GM12875 (cell line): ENCODE data around the gene TSGA10.
A peak's percentile ranks its signal among the peaks of the same experiment; 100 is the strongest.
"Not testable (repeated sequence)": the region's sequence is repeated elsewhere in the genome, so short reads cannot be mapped to it uniquely, and the experiment has no call there.

Experiments
- H3K4me3 ChIP-seq: one replicate; pipeline ENCODE4 v1.5.1; 2011; ENCODE audit warnings: low read depth, low read length, control low read depth
- CTCF ChIP-seq: IDR thresholded peaks from 2 replicates; pipeline ENCODE4 v1.5.1; 2011; ENCODE audit warnings: low read depth, mild to moderate bottlenecking, control low read depth, inconsistent platforms, low read length, moderate library complexity, borderline replicate concordance; ENCODE audit not compliant: insufficient read depth

TSGA10 gene, protein sequence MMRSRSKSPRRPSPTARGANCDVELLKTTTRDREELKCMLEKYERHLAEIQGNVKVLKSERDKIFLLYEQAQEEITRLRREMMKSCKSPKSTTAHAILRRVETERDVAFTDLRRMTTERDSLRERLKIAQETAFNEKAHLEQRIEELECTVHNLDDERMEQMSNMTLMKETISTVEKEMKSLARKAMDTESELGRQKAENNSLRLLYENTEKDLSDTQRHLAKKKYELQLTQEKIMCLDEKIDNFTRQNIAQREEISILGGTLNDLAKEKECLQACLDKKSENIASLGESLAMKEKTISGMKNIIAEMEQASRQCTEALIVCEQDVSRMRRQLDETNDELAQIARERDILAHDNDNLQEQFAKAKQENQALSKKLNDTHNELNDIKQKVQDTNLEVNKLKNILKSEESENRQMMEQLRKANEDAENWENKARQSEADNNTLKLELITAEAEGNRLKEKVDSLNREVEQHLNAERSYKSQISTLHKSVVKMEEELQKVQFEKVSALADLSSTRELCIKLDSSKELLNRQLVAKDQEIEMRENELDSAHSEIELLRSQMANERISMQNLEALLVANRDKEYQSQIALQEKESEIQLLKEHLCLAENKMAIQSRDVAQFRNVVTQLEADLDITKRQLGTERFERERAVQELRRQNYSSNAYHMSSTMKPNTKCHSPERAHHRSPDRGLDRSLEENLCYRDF

DNA sequence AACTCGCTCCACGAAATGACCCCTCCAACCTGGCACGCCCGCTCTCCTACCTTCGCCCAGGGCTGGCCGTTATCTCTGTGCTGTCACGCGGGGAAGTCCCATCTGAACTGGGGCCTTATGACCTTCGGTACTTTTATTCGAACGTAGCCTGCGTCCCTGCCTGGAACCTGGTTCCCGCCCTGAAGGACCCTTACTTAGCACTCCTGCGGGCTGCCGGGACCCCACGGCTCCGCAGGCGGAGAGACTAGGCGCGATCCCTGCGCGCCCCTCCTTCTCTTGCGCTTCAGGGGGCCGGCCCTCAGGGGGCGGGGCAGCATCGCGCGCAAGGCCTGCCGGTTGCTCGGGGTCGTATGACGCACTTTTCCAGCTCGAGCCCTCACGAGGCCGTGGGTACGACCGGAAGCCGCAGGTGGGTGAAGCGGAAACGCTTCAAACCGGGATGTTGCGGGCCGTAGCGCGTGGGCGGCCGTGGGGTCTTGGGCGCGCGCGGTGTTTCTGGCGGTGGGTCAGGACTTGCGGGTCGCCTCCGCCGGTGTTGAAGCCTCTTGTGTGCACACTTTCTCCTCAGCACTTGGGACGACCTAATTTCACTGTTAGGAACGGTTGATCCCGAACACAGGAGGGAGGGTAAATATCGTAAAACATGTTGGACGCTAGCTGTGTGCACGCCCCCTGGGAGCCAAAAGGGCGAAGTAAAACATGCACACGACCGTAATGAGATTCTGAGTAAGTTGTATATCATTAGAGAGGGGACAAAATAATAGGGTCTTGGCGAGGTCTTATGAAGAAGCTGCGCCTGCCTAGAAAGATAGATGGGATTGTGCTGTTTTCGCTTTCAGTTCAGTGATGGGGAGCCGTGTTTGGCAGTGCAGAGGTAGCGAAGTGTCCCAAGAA, at the start of gene TSGA10, which contains the start of gene LIPT1:
Gene TSGA10, minus strand, starts transcription at position 300 of the 894 bp plus-strand sequence. CDS start 45,503 bp downstream, outside the sequence.
Gene LIPT1, plus strand, starts transcription at position 325 of the 894 bp plus-strand sequence. CDS start 6,991 bp downstream, outside the sequence.
- no peak for TF ChIP-seq CTCF
- peak within 1 kb of the TSS; percentile 85 for H3K4me3 ChIP-seq

DNA sequence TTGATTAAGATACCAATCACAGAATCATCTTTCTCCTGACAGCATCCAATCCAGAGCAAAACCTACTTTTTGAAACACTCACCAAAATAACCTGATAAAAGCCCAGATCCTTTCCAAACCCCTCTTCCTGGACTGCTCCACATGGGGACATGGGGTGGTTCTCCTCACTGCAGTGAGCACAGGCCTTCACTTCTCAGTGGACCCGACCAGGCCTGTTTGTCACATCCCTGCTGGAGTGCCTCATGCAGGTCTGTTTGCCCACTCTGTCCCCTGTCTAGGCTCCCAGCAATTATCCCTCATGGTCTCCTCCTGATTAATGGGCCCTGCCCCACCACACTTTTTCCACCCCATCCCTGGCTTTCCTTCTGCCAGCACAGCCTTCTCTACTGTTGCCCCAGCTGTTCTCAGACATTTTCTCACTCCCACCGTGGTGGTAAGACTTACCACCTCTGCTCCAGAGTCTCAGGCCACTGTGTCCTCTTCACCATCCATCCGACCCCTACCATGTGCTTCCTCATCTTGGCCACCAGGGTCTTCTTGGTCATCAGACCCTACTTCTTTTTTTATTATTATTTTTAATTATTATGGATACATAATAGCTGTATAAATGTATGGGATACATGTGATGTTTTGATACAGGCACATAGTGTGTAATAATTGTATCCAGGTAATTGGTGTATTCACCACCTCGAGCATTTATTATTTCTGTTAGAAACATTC, 47.4 kb upstream of the TSGA10 start:
- TF ChIP-seq CTCF: peak; percentile 11; the same call in 1 of the 2 replicates
- H3K4me3 ChIP-seq: no peak overlapping the region

DNA sequence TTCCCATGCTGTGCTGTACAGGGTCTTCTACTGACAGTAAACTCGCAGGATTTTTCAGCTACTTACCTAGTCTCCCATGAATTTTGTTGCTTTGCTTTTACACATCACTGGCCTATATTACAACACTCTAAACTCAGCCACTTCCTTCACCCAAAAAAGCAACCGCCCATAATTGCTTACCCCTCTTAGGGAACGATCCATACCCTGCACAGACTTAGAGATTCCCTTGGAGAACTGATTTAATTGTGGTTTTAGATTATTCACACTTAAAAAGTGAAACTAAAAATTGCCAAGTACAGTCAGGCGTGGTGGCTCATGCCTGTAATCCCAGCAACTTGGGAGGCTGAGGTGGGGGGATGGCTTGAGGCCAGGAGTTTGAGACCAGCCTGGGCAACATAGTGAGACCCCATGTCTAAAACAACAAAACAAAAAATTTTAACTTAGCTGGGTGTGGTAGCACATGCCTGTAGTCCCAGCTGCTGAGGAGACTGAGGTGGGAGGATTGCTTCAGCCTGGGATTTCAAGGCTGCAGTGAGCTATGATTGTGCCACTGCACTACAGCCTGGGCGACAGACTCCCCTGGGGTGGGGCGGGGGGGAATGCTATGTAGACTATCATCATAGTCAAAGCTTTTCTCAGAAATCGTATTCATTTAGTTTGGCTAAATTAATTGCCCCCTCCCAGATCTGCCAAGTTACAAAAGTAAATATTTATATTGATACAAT, 45.5 kb upstream of the TSGA10 start:
- no peak for TF ChIP-seq CTCF

GRCh38 chr2:99198103-99198841, 43.5 kb upstream of the TSGA10 start:
- TF ChIP-seq CTCF: no peak
- H3K4me3 ChIP-seq: no peak overlapping the region

More for the DNA sequence above, 45.5 kb upstream of the TSGA10 start:
- no peak overlapping the region for H3K4me3 ChIP-seq

GRCh38 chr2:99192364-99192763, 37.6 kb upstream of the TSGA10 start:
- H3K4me3 ChIP-seq: not testable (repeated sequence)

DNA sequence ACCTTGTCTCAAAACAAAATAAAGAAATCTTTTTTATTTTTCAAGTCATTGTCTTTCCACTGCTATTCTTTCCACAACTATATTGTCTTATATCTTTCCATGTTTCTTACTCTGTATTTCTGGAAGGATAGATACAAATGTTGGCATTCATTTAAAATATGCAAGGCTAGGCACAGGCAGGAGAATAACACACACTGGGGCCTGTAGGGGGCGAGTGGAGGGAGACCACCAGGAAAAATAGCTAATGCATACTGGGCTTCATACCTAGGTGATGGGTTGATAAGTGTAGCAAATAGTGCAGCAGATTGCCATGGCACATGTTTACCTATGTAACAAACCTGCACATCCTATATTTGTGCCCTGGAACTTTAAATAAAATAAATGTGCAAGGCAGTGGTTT, 35.8 kb upstream of the TSGA10 start:
- H3K4me3 ChIP-seq: no peak overlapping the region
- TF ChIP-seq CTCF: peak; percentile 7; the same call in 1 of the 2 replicates
